GM11168 (cell line): Measurements from ENCODE around the gene L3MBTL3.
"Not testable (repeated sequence)": the region's sequence is repeated elsewhere in the genome, so short reads cannot be mapped to it uniquely, and the experiment has no call there.

Experiments used
- in situ Hi-C: fragments of 300-500 bp; cut with MboI; formaldehyde crosslinking; loops from one replicate; pipeline ENCODE4 v1.12.0; 2022; ENCODE audit warnings: low sequenced_read_pairs; ENCODE audit not compliant: unreplicated experiment

L3MBTL3 gene

GRCh38 chr6:130065609-130066156 lies 47.3 kb downstream of the L3MBTL3 start:
- in situ Hi-C loops, result no loop called here

GRCh38 chr6:130069485-130069884 lies 51.1 kb downstream of the L3MBTL3 start:
- in situ Hi-C loops, result no loop called here

DNA sequence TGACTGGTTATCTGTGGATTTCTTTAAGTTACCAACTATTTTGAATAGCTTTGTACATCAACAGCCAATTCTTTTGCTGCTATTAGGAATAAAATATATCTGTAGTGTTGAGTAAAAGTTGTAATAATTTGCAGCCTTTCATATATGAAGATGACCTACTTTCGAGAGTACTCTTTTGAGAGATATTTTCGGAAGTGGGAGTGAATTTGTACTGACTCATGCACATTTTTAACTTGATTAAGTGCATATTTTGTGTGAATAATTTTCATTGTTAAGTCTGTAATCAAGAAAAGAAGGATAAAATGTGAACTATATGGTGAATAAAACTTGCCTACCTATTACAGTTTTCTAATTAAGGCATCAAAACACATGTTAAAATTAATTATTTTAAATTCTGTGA lies 51.9 kb downstream of the L3MBTL3 start:
- in situ Hi-C loops, result no loop called here

- in situ Hi-C loops, result no loop called here
Measured at GRCh38 chr6:130070792-130071191, 52.4 kb downstream of the L3MBTL3 start.

GRCh38 chr6:130075879-130076460 lies 57.6 kb downstream of the L3MBTL3 start:
- in situ Hi-C loops, result loop anchor here (25.0 kb wide), 1 partner anchor 211 kb away; no protein-coding TSS in a partner anchor

- in situ Hi-C loops, result loop anchor here (25.0 kb wide), 1 partner anchor 211 kb away; no protein-coding TSS in a partner anchor
Measured at GRCh38 chr6:130076512-130076911, 58.1 kb downstream of the L3MBTL3 start.

DNA sequence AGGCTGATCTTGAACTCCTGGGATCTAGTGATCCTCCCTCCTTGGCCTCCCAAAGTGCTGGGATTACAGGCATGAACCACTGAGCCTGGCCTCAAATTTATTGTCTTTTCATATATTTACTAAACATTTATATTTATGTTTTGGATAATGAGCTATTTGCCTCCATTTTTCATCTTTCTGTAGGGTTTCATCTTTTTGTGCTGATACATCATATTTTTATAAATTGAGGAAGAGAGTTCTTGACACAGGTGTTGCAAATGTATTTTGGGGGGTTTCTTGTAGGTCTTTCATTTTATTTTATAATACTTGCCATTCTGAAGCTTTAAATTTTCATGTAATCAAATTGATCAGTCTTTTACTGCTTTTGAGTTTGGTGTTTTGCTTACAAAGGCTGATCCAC lies 72.4 kb downstream of the L3MBTL3 start:
- in situ Hi-C loops, result loop anchor here (25.0 kb wide), 1 partner anchor 197 kb away; no protein-coding TSS in a partner anchor

DNA sequence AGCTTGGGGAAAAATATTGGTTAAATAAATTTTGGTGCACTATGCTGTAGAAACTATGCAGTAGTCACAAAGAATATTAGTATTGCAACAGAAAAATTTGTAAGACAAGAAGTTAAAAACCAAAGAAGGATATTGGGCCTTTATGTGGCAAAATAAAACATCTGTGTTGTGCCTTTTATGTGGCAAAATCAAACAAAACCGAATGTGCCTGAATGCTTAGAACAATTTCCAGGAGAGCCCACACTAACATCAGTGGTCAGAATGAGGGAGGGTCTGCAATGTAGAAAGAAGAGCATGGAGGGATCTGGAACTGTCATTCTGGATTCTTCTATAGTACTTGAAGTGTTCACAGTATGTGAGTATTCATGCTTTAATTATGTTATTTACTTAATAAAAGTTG lies 75.2 kb downstream of the L3MBTL3 start:
- in situ Hi-C loops, result loop anchor here (25.0 kb wide), 1 partner anchor 194 kb away; no protein-coding TSS in a partner anchor

GRCh38 chr6:130098317-130098716 lies 79.9 kb downstream of the L3MBTL3 start:
- in situ Hi-C loops, result loop anchor here (25.0 kb wide), 1 partner anchor 189 kb away; no protein-coding TSS in a partner anchor

DNA sequence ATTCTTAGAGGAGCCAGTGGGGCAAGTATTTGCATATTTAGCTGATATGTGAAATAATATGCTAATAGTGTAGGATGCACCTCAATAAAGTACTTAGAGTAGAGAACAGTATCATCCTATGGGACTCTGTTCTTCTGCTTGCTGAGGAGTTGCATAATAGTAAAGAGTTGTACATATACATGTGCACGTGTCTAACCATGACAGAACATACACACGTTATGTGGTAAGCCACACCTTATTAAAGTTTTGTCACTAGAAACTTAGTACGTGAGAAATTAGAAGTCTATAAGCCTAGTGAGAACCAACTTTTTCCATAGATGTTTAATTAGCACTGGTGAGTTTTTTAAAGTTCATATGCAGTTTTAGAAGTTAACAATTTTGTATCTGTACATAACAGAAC lies 80.7 kb downstream of the L3MBTL3 start:
- in situ Hi-C loops, result loop anchor here (25.0 kb wide), 1 partner anchor 188 kb away; no protein-coding TSS in a partner anchor

GRCh38 chr6:130105996-130106704 lies 87.8 kb downstream of the L3MBTL3 start:
- in situ Hi-C loops, result no loop called here

- in situ Hi-C loops, result no loop called here
Measured at GRCh38 chr6:130107710-130108109, 89.3 kb downstream of the L3MBTL3 start.

DNA sequence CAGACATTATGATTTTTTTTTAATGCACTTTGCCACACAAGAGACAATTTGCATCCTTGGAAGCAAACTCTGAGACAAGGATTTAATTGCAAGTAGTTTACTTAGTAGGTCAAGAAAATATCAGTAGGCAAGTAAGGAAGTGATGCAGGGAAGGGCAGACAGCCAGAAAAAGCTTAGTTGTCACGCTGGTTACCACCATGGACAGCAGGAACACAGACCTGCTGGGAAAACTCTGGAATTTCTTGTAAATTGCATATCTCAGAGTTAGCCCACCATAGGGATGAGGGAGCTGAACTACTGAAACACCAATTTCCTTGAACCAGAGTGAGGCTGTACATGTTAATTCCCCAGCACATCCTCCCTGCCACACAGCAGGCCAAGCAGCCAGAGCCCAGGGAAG lies 92.7 kb downstream of the L3MBTL3 start:
- in situ Hi-C loops, result no loop called here

DNA sequence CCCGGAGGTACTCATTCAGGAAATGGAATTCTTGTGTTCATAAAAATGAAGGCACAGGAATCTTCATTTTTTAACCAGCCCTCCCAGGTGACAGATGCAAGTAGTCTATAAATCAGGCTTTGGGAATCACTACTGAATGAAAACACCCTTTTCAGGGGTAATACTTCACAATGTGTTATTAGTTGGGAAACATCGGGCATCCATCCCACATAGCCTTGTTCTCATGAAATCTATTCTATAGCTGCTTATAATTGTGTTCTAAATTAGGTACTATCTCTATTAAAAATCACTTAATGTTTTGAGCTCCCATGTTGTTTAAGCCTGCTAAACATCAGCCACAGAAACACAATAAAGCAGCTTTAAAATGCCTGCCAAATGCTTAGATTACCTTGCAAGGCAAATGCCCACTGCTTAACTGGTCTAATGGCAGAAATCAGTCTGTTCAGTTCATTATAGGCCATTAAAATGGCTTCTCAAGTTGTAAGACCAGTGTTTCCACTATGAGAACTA lies 94.9 kb downstream of the L3MBTL3 start:
- in situ Hi-C loops, result no loop called here

- in situ Hi-C loops, result no loop called here
Measured at GRCh38 chr6:130115036-130115435, 96.7 kb downstream of the L3MBTL3 start.

DNA sequence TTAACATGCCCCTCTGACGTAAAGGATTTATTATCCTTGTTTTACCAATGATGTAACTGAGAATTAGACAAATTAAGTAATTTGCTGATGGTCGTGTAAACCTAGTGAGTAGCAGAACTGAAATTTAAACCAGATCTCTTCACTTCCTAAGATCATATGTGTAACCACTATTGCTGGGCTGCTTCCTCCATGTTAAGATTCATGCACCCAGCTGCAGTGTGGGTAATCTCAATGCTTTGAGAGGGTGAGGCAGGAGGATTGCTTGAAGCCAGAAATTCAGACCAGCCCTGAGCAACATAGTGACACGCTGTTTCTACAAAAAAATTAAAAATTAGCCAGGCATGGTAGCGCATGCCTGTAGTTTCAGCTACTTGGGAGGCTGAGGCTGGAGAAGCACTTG lies 97.9 kb downstream of the L3MBTL3 start:
- in situ Hi-C loops, result no loop called here

DNA sequence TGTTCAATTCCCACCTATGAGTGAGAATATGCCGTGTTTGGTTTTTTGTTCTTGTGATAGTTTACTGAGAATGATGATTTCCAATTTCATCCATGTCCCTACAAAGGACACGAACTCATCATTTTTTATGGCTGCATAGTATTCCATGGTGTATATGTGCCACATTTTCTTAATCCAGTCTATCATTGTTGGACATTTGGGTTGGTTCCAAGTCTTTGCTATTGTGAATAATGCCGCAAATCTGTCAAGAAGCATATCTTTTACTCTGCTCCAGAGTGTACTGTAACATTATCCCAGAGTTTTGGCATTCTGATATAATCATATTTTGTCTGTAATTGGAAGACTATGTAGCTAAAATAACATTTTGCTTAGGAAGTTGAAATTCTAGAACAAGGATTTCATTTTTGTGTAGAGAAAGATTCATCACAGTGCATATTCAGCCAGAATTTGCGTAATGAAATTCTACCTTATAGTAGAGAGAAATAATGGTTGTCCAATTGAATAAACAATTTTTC lies 98.9 kb downstream of the L3MBTL3 start:
- in situ Hi-C loops, result not testable (repeated sequence)

- in situ Hi-C loops, result no loop called here
Measured at GRCh38 chr6:130118236-130118635, 99.9 kb downstream of the L3MBTL3 start.

DNA sequence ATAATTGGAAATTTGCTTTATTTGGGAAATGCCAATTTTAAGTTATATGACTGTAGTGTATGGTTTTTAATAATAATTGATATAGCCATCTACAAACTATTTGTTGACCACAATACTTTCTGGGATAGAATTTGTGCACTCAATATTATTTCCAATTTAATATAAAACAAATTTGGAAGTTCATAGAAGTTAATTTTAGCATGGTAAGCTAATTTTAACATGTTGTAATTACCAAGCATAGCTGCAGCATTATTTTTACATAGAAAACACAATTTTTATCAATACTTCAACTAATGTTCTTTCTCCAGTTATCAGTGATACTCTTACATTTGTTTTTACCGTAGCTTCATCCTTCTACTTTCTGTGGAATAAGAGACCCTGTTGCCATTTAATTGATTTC lies 100.8 kb downstream of the L3MBTL3 start:
- in situ Hi-C loops, result no loop called here

- in situ Hi-C loops, result no loop called here
Measured at GRCh38 chr6:130120731-130121130, 102.3 kb downstream of the L3MBTL3 start.

DNA sequence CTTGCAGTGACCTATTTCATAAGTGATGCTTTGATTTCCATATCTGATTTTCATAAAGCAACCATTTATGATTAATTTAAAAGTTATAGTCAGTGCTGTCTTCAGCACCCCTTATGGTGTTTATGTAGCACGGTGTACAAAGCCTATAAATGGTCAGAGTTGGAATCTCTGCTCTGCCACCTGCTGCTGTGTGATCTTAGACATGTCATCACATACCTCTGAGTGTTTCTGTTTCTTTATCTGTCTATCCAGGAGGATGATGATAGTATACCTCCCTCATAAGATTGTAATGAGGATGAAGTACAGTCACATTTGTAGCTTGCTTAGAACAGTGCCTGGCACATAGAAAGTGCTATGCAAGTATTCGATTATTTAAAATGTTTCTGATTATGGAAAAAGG lies 103.9 kb downstream of the L3MBTL3 start:
- in situ Hi-C loops, result no loop called here
